HG02870 (cell line): ENCODE results near the gene AMY2B.
"Not testable (repeated sequence)": the region's sequence is repeated elsewhere in the genome, so short reads cannot be mapped to it uniquely, and the experiment has no call there.

ENCODE experiments used
- ATAC-seq: cut with Tn5 transposase; IDR thresholded peaks from one replicate; pipeline ENCODE4 v1.9.1; 2021; ENCODE audit warnings: mild to moderate bottlenecking, moderate library complexity; ENCODE audit not compliant: unreplicated experiment

Gene AMY2B

GRCh38 chr1:103616994-103617477 is 45.6 kb downstream of the AMY2B start, which contains the start of gene AMY2A:
AMY2A (plus strand) TSS chr1:103617427; CDS start chr1:103617441, 14 bp downstream.
- not testable (repeated sequence) for ATAC-seq

GRCh38 chr1:103627436-103627835 is 56.0 kb downstream of the AMY2B start:
- ATAC-seq: not testable (repeated sequence)
